HG03520 (cell line): ENCODE measurements around the gene ING3.
"Not testable (repeated sequence)": the region's sequence is repeated elsewhere in the genome, so short reads cannot be mapped to it uniquely, and the experiment has no call there.

Experiments
- ATAC-seq: cut with Tn5 transposase; IDR thresholded peaks from one replicate; pipeline ENCODE4 v1.9.1; 2021; ENCODE audit warnings: mild to moderate bottlenecking, moderate library complexity; ENCODE audit not compliant: unreplicated experiment

Gene ING3

GRCh38 chr7:121000081-121000983, 49.8 kb downstream of the ING3 start:
- no peak for ATAC-seq

- no peak for ATAC-seq
Measured at GRCh38 chr7:121001234-121001906, 50.8 kb downstream of the ING3 start.

- no peak for ATAC-seq
Measured at GRCh38 chr7:121002048-121002756, 51.6 kb downstream of the ING3 start.

GRCh38 chr7:121002757-121003200, 52.2 kb downstream of the ING3 start:
- ATAC-seq, result no peak

GRCh38 chr7:121003986-121004685, 53.6 kb downstream of the ING3 start:
- ATAC-seq, result no peak

GRCh38 chr7:121005058-121005457, 54.5 kb downstream of the ING3 start:
- ATAC-seq, result not testable (repeated sequence)

- no peak for ATAC-seq
Measured at GRCh38 chr7:121005996-121006584, 55.5 kb downstream of the ING3 start.

- no peak for ATAC-seq
Measured at GRCh38 chr7:121006711-121007315, 56.2 kb downstream of the ING3 start.

- no peak for ATAC-seq
Measured at GRCh38 chr7:121008816-121009215, 58.2 kb downstream of the ING3 start.

GRCh38 chr7:121011401-121011800, 60.8 kb downstream of the ING3 start:
- no peak for ATAC-seq

GRCh38 chr7:121012170-121012874, 61.7 kb downstream of the ING3 start:
- ATAC-seq, result no peak

- no peak for ATAC-seq
Measured at GRCh38 chr7:121012919-121013318, 62.3 kb downstream of the ING3 start.

GRCh38 chr7:121015560-121015959, 65.0 kb downstream of the ING3 start:
- ATAC-seq, result no peak

- no peak for ATAC-seq
Measured at GRCh38 chr7:121016966-121017365, 66.4 kb downstream of the ING3 start.

GRCh38 chr7:121017586-121017985, 67.0 kb downstream of the ING3 start:
- ATAC-seq, result no peak

- no peak for ATAC-seq
Measured at GRCh38 chr7:121019018-121019417, 68.4 kb downstream of the ING3 start.

GRCh38 chr7:121020249-121020988, 69.8 kb downstream of the ING3 start:
- no peak for ATAC-seq
